Measurements from ENCODE around the gene PLCD1.

DNA sequence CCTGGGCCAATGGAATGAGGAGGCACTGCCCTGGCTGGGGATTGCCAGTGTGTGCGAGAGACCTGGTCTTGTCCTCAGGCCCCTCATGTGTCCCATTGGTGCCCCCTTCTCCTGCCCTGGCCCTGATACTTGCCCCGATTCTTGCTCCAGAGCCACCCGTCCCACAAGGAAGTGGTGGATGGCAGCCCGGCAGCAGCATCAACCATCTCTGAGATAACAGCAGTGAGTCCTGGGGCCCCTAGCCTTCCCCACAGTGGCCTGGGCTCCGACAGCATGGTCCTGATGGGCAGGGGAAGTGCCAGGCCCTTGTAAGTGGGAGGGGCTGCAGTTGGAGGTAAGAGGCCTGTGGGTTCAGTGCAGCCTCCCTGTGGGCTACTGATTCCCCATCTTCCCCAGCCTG lies 23.4 kb downstream of the PLCD1 start:
- TF ChIP-seq, protein P1, sequence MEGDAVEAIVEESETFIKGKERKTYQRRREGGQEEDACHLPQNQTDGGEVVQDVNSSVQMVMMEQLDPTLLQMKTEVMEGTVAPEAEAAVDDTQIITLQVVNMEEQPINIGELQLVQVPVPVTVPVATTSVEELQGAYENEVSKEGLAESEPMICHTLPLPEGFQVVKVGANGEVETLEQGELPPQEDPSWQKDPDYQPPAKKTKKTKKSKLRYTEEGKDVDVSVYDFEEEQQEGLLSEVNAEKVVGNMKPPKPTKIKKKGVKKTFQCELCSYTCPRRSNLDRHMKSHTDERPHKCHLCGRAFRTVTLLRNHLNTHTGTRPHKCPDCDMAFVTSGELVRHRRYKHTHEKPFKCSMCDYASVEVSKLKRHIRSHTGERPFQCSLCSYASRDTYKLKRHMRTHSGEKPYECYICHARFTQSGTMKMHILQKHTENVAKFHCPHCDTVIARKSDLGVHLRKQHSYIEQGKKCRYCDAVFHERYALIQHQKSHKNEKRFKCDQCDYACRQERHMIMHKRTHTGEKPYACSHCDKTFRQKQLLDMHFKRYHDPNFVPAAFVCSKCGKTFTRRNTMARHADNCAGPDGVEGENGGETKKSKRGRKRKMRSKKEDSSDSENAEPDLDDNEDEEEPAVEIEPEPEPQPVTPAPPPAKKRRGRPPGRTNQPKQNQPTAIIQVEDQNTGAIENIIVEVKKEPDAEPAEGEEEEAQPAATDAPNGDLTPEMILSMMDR (IDR thresholded peaks at IDR 0.05): no peak
- TF ChIP-seq POLR2A (IDR thresholded peaks at IDR 0.05): no peak

Data from body of pancreas (tissue), 4 donors.